ENCODE data around the gene GAGE2A. TPM values are rescaled to one million over a fixed set of nuclear protein-coding genes. Genes with fewer than 3 reads are reported as not detected.
"Not testable (repeated sequence)": the region's sequence is repeated elsewhere in the genome, so short reads cannot be mapped to it uniquely, and the experiment has no call there.

The GAGE2A gene, protein sequence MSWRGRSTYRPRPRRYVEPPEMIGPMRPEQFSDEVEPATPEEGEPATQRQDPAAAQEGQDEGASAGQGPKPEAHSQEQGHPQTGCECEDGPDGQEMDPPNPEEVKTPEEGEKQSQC
- total RNA-seq, result not detected in 2 replicates

DNA sequence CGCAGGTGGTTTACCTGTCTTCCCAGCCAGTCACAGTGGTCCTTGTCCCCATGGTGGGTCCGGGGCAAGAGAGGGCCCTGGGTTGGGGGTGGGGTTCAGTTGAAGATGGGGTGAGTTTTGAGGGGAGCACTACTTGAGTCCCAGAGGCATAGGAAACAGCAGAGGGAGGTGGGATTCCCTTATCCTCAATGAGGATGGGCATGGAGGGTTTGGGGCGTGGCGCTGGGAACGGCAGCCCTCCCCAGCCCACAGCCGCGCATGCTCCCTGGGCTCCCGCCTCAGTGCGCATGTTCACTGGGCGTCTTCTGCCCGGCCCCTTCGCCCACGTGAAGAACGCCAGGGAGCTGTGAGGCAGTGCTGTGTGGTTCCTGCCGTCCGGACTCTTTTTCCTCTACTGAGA lies at the start of gene GAGE2A:
TSS of gene GAGE2A (plus strand) at position 301 of the 400 bp plus-strand sequence. CDS start 1,155 bp downstream, outside the sequence.
- not testable (repeated sequence) for DNase-seq (ENCODE audit: low read depth); H3K4me3 ChIP-seq (ENCODE audit: low read depth, low read length)

GRCh38 chrX:49541433-49541832 lies 47.9 kb upstream of the GAGE2A start, which contains the start of gene GAGE12D:
Gene GAGE12D (plus strand): TSS chrX:49541733. CDS start chrX:49542888, 1,155 bp downstream.
- not testable (repeated sequence) for H3K4me3 ChIP-seq (ENCODE audit: low read depth, low read length); DNase-seq (ENCODE audit: low read depth)

GRCh38 chrX:49550989-49551388 lies 38.3 kb upstream of the GAGE2A start, which contains the start of gene GAGE12E:
Gene GAGE12E (plus strand): TSS chrX:49551289. CDS start chrX:49552444, 1,155 bp downstream.
- not testable (repeated sequence) for H3K4me3 ChIP-seq (ENCODE audit: low read depth, low read length); DNase-seq (ENCODE audit: low read depth)

GRCh38 chrX:49560542-49560941 lies 28.8 kb upstream of the GAGE2A start, which contains the start of gene GAGE12F:
Gene GAGE12F (plus strand): TSS chrX:49560842. CDS start chrX:49561997, 1,155 bp downstream.
- DNase-seq (ENCODE audit: low read depth); H3K4me3 ChIP-seq (ENCODE audit: low read depth, low read length): not testable (repeated sequence)

DNA sequence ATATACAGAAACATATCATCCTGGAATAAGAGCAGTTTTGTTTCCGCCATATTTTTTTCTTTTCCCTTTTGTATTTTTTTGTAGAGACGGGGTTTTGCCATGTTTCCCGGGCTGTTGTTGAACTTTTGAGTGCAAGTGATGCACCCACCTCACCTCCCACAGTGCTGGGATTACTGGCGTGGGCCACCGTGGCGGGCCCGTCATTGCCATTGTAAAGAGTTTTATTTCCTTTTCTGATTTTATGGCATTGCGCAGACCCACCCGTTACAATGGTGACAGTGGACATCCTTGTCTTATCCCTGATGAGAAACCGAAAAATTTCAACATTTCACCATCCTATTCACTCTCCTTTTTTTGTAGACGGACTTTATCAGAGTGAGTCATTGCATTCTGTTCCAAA lies 20.6 kb upstream of the GAGE2A start:
- not testable (repeated sequence) for DNase-seq (ENCODE audit: low read depth); H3K4me3 ChIP-seq (ENCODE audit: low read depth, low read length)

- not testable (repeated sequence) for H3K4me3 ChIP-seq (ENCODE audit: low read depth, low read length); DNase-seq (ENCODE audit: low read depth)
Observed at GRCh38 chrX:49569152-49569551, 20.1 kb upstream of the GAGE2A start.

GRCh38 chrX:49570100-49570499 lies 19.2 kb upstream of the GAGE2A start, which contains the start of gene GAGE12G:
Gene GAGE12G (plus strand): TSS chrX:49570400. CDS start chrX:49571555, 1,155 bp downstream.
- not testable (repeated sequence) for H3K4me3 ChIP-seq (ENCODE audit: low read depth, low read length); DNase-seq (ENCODE audit: low read depth)

- not testable (repeated sequence) for H3K4me3 ChIP-seq (ENCODE audit: low read depth, low read length); DNase-seq (ENCODE audit: low read depth)
Observed at GRCh38 chrX:49579649-49580048, 9.6 kb upstream of the GAGE2A start, which contains the start of gene GAGE12H. Gene GAGE12H (plus strand): TSS chrX:49579949. CDS start chrX:49581104, 1,155 bp downstream.

- not testable (repeated sequence) for DNase-seq (ENCODE audit: low read depth); H3K4me3 ChIP-seq (ENCODE audit: low read depth, low read length)
Observed at GRCh38 chrX:49589769-49590478, 628 bp downstream of the GAGE2A start.

DNA sequence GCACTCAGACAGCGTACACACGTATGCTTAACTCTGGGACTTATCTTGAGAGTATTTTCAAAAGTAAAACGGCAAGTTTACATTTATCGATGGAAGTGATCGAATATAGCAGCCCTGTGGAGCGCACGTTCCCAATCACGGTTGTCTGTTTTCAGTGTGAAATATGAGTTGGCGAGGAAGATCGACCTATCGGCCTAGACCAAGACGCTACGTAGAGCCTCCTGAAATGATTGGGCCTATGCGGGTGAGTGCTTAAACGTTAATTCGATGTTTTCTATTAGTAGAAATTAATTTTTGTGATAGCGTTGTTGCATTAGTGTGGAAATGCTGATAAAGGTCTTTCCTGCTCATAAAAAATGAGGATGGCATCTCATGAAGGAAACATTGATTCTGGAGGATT lies 1.2 kb downstream of the GAGE2A start:
- H3K4me3 ChIP-seq (ENCODE audit: low read depth, low read length); DNase-seq (ENCODE audit: low read depth): not testable (repeated sequence)

- H3K4me3 ChIP-seq (ENCODE audit: low read depth, low read length); DNase-seq (ENCODE audit: low read depth): not testable (repeated sequence)
Observed at GRCh38 chrX:49598720-49599119, 9.4 kb downstream of the GAGE2A start, which contains the start of gene GAGE1. Gene GAGE1 (plus strand): TSS chrX:49599020. CDS start chrX:49600175, 1,155 bp downstream.

DNA sequence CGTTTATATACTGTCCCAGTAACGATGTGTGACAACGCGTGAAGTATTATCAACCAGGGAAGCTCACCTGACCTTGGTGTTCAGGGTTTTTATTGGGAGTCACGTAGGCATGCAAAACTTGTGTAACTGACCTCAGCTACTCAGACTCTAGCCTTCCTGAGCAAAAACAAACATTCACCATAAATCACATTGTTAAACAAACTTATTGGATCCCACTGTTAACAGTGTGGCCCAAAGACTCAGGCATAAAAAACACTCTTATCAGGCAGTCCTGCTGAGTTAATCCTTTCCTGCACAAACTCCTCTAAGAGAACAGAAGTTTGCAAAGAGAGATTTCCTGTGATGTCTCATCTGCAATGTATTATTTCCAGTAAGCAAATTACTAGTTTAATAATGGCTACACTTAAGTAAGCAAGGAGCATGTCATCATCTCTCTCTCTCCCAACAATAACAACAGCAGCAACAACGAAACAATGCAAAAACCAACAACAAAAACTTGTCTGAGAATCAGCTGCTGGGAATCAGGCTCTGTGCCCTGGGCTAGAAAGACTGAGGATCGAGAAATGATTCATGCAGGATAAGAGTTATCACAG lies 21.5 kb downstream of the GAGE2A start:
- no peak for DNase-seq (ENCODE audit: low read depth)
- no peak for TF ChIP-seq CTCF (conservative IDR thresholded peaks at IDR 0.05; ENCODE audit: low read depth, low read length)
- H3K4me3 ChIP-seq (ENCODE audit: low read depth, low read length), result no peak overlapping the region

GRCh38 chrX:49618574-49618973 lies 29.3 kb downstream of the GAGE2A start:
- no peak for DNase-seq (ENCODE audit: low read depth)

More at GRCh38 chrX:49618574-49618973, 29.3 kb downstream of the GAGE2A start:
- TF ChIP-seq CTCF (conservative IDR thresholded peaks at IDR 0.05; ENCODE audit: low read depth, low read length), result no peak
- H3K4me3 ChIP-seq (ENCODE audit: low read depth, low read length), result no peak overlapping the region

All from epithelial cell of proximal tubule (primary cell).